Fibroblast of the aortic adventitia (primary cell): Measurements from ENCODE around the gene RNF103. TPM values are rescaled to one million over a fixed set of nuclear protein-coding genes. Genes with fewer than 3 reads are reported as not detected.

ENCODE experiments used
- DNase-seq: peaks from one replicate; pipeline ENCODE4 v3.0.0-alpha.2; 2010; ENCODE audit warnings: low read depth
- H3K4me3 ChIP-seq: 2 replicates; pipeline ENCODE4 v1.5.1; 2011; ENCODE audit warnings: low read depth, mild to moderate bottlenecking, control low read depth, low read length, moderate library complexity
- total RNA-seq: library from RNA; depleted of rRNA; stranded (reverse); fragments of >200 nt; gene quantifications from 2 replicates; pipeline ENCODE4 v1.2.3, GENCODE V29; 2012; ENCODE audit warnings: low replicate concordance
- TF ChIP-seq, protein P1 (sequence below): IDR thresholded peaks from 2 replicates; pipeline ENCODE4 v1.5.1; 2011; ENCODE audit warnings: mild to moderate bottlenecking, low read length, control low read depth, inconsistent platforms; ENCODE audit not compliant: insufficient read depth

Gene RNF103
- total RNA-seq, 1 donor, result 25.1 TPM

DNA sequence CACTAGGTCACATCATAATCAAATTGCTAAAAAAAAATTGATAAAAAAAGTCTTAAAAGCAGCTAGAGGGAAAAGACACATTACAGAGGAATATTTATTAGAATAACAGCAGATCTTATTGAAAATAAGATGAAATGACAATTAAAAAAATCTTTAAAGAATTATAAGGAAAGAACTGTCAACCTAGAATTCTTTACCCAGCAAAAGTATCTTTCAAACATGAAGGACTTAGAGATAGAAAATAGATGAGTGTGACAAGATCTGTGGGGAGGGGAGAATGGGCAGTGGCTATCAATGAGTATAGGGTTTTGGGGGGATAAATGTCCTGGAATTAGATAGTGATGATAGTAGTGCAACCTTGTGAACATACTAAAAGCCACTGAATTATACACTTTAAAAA, 26.5 kb upstream of the RNF103 start:
- TF ChIP-seq, protein P1, sequence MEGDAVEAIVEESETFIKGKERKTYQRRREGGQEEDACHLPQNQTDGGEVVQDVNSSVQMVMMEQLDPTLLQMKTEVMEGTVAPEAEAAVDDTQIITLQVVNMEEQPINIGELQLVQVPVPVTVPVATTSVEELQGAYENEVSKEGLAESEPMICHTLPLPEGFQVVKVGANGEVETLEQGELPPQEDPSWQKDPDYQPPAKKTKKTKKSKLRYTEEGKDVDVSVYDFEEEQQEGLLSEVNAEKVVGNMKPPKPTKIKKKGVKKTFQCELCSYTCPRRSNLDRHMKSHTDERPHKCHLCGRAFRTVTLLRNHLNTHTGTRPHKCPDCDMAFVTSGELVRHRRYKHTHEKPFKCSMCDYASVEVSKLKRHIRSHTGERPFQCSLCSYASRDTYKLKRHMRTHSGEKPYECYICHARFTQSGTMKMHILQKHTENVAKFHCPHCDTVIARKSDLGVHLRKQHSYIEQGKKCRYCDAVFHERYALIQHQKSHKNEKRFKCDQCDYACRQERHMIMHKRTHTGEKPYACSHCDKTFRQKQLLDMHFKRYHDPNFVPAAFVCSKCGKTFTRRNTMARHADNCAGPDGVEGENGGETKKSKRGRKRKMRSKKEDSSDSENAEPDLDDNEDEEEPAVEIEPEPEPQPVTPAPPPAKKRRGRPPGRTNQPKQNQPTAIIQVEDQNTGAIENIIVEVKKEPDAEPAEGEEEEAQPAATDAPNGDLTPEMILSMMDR, result no peak

DNA sequence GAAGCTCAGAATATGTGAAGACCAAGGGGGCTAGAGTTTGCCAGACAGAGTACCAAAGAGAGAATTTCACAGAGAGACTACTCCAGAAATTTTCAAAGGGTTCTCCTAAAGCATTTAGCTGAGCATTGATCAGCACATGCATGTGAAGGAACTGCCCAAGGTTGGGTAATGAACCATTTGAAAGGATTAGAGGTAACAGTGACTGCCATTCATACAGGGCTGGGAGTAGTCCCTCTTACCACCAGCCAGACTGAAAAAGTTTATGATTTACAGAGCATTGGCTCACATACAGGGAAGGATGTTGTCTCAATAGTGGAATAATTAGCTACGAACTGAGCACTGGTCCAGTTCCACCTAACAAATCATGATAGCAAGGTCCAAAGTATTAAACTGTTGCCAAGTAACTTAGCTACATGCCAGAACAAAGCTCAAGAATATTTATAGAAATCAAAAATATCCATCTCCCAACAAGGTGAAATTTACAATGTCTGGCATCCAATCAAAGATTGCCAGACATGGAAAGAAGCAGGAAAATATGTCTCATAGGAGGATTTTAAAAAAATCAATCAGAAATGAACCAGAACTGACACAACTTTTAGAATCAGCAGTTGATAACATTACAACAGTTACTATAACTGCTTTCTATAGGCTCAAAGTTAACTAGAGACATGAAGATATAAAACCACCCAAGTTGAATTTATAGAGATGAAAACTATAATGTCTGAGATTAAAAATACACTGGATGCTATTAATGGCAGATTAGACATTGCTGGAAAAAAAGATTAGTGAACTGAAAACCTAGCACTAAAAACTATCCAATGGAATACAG, 25.7 kb upstream of the RNF103 start:
- TF ChIP-seq, protein P1, result no peak
- DNase-seq, result no peak

More for the DNA sequence above, 26.5 kb upstream of the RNF103 start:
- H3K4me3 ChIP-seq, result no peak overlapping the region
- no peak for DNase-seq

DNA sequence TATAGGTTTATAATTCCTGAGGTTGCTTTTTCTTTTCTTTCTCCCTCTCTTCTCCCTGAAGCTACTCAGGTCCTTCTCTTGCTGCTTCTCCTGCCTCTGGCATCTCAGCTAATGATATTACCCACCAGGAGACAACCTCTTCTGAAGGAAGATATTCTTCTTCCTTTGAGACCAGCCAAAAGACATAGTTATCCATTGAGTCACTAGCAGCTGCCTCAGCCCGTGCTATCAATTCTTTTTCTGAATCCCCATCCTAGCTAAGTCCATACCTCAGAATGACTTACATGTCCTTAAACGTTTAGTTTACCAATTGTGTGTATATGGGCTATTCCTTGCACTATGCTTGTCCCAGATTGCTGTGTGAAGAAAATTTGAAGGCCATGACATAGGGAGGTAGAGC, 25.0 kb upstream of the RNF103 start:
- TF ChIP-seq, protein P1, result no peak
- H3K4me3 ChIP-seq, result no peak overlapping the region
- DNase-seq, result no peak

More for the DNA sequence above, 25.7 kb upstream of the RNF103 start:
- H3K4me3 ChIP-seq, result no peak overlapping the region

DNA sequence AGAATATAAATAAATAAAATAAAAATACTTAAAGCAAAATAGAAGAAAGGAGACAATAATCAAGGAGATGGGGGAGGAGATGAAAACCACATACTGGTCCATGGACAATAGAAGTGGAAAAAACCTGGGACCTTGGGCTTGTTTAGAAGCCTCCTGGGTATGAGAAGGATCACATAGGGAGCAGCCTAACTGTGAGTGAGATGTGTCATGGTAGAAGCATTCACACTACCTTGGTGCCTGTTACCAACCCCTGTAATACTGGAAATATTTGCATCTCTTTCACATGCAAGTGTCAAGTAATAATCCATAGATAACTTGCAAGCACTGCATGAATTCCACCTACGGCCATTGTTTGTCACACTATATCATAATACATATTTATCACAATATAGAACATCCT, 23.2 kb upstream of the RNF103 start:
- H3K4me3 ChIP-seq, result no peak overlapping the region
- no peak for DNase-seq
- TF ChIP-seq, protein P1, result no peak

DNA sequence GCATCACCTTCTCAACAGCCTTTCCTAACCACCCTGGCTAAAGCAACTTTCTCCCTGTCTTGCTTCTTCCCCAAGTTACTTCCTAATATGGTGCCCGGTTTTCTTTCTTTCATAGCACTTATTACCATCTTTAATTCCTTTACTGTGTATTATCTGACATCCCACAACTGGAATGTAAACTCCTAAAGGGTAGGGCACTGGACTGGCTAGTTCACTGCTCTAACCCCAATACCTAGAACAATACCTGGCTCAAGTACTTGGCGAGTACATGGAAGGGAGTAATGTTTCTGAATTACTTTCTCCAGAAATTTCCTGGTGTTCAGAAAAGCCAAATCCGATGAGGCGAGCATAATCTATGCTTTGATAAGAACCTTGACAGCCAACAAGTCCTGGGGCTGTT, 22.7 kb upstream of the RNF103 start:
- TF ChIP-seq, protein P1, result no peak
- no peak overlapping the region for H3K4me3 ChIP-seq
- DNase-seq, result no peak

DNA sequence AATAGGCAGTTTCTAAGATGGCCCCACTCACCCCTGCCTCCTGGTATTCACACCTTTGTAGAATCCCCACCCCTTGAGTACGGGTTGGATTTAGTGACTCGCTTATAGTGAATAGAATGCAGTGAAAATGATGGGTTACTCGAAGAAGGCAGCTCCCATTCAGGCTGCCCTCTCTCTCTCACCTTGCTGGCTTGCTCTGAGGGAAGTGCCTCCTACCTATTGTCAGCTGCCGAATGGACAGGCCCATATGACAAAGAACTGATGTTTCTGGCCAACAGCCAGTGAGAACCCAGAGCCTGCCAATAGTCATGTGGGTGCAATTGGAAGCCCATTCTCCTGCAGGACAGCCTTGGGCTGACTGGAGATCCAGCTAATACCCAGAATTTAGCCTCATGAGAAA, 22.1 kb upstream of the RNF103 start:
- DNase-seq, result no peak
- H3K4me3 ChIP-seq, result no peak overlapping the region
- TF ChIP-seq, protein P1, result no peak
